Thyroid gland (tissue), 4 donors: Measurements from ENCODE around the gene HOXC6. TPM values are rescaled to one million over a fixed set of nuclear protein-coding genes. Genes with fewer than 3 reads are reported as not detected.

Source experiments
- DNase-seq, 2 donors: peaks; one replicate each; pipeline ENCODE4 v3.0.0-alpha.2; 2019
- H3K27ac ChIP-seq, 3 donors: fragments of 200-600 bp; sonication (generic); 1 replicate in 2 of 3; 2 replicates in 1 of 3; pipeline ENCODE4 v1.5.1; 2016 to 2019; ENCODE audit warnings: mild to moderate bottlenecking in 1 of 3, moderate library complexity in 1 of 3
- H3K27me3 ChIP-seq: fragments of 200-600 bp; sonication (generic); one replicate; pipeline ENCODE4 v1.5.1; 2019
- H3K36me3 ChIP-seq, 2 donors: fragments of 200-600 bp; sonication (generic); one replicate each; pipeline ENCODE4 v1.5.1; 2016 to 2019
- H3K4me1 ChIP-seq, 2 donors: fragments of 200-600 bp; sonication (generic); one replicate each; pipeline ENCODE4 v1.5.1; 2017 to 2019
- H3K4me3 ChIP-seq, 3 donors: fragments of 200-600 bp; sonication (generic); replicated peaks in 1 of 3; 1 replicate in 2 of 3; 2 replicates in 1 of 3; pipeline ENCODE4 v1.5.1; 2016; ENCODE audit warnings: mild to moderate bottlenecking in 1 of 3
- H3K9me3 ChIP-seq: fragments of 200-600 bp; sonication (generic); one replicate; pipeline ENCODE4 v1.5.1; 2017
- CTCF ChIP-seq, 6 experiments: fragments of 200-600 bp in 3 of 6; fragments of 450-650 bp in 3 of 6; sonication (generic) in 3 of 6; IDR thresholded peaks; one replicate each; pipeline ENCODE4 v1.5.1; 2016 to 2019; ENCODE audit warnings: antibody characterized with exemption in 6 of 6, mild to moderate bottlenecking in 2 of 6, inconsistent platforms in 1 of 6, moderate library complexity in 1 of 6
- POLR2A ChIP-seq, 2 donors: fragments of 450-650 bp; IDR thresholded peaks; one replicate each; pipeline ENCODE4 v1.6.1; 2017; ENCODE audit warnings: antibody characterized with exemption in 2 of 2, mild to moderate bottlenecking in 2 of 2, moderate library complexity in 1 of 2
- WGBS, 2 donors: methylation state at CpG; one replicate each; pipeline ENCODE4 v1.1.5; 2017; 5-methylcytosine and 5-hydroxymethylcytosine counted together
- intact Hi-C: fragments of 100-400 bp; cut with DNase I; formaldehyde crosslinking; loops from one replicate; pipeline ENCODE4 v1.15.1; 2023
- total RNA-seq, 4 donors: library from RNA; depleted of rRNA; stranded (reverse); fragments of >200 nt; gene quantifications; one replicate each; pipeline ENCODE4 v1.2.3, GENCODE V29; 2016

The HOXC6 gene
- total RNA-seq, 4 donors from 2014 or later, result not detected

- H3K27ac ChIP-seq, result no peak overlapping the region
- H3K4me3 ChIP-seq, result no peak overlapping the region
- H3K4me1 ChIP-seq, result no peaks in the 10 kb centered on the region
- no peaks in the 10 kb centered on the region for H3K36me3 ChIP-seq
- no peak for DNase-seq
- H3K9me3 ChIP-seq, result no peaks in the 10 kb centered on the region
- WGBS, 2 donors, result 41 to 45% methylated on average over 7 of the region's 7 CpGs
- H3K27me3 ChIP-seq, result peaks cover 8% of the 10 kb centered on the region
- intact Hi-C loops, result no loop called here
- no peak for TF ChIP-seq CTCF (IDR thresholded peaks at IDR 0.05)
Measured at GRCh38 chr12:54060975-54061778, 32.9 kb downstream of the HOXC6 start.

DNA sequence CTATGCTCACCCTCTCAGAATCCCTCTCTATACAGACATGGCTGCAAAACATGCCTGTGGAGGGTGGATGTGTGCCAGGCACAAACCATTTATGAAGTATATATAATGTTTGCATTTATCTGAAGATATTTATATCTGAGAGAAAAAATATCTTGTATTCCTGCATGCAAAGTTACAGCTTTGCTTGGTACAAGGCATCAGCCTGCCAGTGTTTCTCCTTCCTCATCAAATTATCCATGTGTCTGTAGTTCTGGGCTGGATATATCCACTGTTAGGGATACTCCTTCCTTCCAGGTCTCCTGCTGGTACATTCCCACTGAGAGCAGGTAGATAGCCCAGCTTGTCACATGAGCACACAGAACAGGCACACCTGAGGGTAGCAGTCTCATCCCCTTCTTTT, 37.4 kb downstream of the HOXC6 start:
- intact Hi-C loops, result no loop called here
- H3K36me3 ChIP-seq, result no peaks in the 10 kb centered on the region
- DNase-seq, result no peak
- no peak for TF ChIP-seq POLR2A (IDR thresholded peaks at IDR 0.05)
- TF ChIP-seq CTCF (IDR thresholded peaks at IDR 0.05), result no peak
- H3K9me3 ChIP-seq, result no peaks in the 10 kb centered on the region
- H3K27me3 ChIP-seq, result peaks cover 5% of the 10 kb centered on the region
- no peaks in the 10 kb centered on the region for H3K4me1 ChIP-seq
- no peak overlapping the region for H3K27ac ChIP-seq
- H3K4me3 ChIP-seq, result no peak overlapping the region

DNA sequence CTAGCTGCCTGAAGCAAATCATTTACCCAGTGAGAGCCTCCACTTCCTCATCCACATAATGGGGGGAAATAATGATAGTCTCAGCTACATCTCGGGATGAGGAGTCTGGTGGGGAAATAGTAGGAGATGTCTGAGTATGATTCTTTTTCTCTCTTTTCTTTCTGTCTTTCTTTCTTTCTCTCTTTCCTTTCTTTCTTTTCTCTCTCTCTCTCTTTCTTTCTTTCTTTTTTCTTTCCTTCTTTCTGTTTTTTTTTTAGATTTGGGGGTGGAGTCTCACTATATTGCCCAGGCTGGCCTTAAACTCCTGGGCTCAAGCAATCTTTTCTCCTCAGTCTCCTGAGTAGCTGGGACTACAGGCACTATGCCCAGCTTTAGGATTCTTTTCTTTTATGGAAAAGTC, 38.2 kb downstream of the HOXC6 start:
- Histone ChIP-seq H3K36me3 (no peaks in the 10 kb centered on the region), H3K9me3 (no peaks in the 10 kb centered on the region), H3K4me3 (no peak overlapping the region), H3K27me3 (peaks cover 5% of the 10 kb centered on the region), H3K4me1 (no peaks in the 10 kb centered on the region), H3K27ac (no peak overlapping the region)
- TF ChIP-seq CTCF (IDR thresholded peaks at IDR 0.05), result no peak
- no peak for DNase-seq
- WGBS, 2 donors, result 83 to 92% methylated on average over 1 of the region's 1 CpG
- intact Hi-C loops, result no loop called here

DNA sequence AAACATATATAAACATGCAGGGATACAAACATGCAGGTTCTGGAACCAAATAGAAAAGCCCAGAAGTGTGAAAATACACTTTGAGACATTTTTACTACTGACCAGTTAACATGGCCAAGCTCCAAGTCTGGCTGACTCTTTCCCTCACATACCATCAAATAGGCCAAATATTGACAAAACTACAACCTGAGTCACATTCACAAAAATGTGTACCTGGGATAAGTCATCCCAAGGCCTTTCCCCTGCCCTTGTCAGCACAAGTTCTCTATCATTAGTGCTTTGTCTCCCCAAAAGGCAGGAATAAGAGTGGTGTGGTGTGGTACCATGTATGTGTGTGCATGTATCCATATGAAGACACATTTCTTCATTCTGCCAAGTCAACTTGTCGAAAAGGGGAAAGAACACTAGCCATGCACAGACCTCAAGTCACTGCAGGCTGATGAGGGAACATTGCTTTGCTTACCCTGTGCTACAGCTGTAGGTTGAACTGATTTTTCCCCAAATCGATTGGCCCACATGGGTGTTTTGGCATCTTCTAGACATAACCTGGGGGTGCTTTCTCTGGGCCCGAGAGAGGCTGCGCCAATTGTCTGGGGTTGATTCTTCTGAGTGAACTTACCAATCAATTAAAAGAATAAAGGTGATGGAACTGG, 40.3 kb downstream of the HOXC6 start:
- Histone ChIP-seq H3K27ac (no peak overlapping the region), H3K4me1 (no peaks in the 10 kb centered on the region), H3K36me3 (no peaks in the 10 kb centered on the region), H3K27me3 (peaks cover 5% of the 10 kb centered on the region), H3K4me3 (no peak overlapping the region), H3K9me3 (no peaks in the 10 kb centered on the region)
- WGBS, 2 donors, result 84 to 90% methylated on average over 4 of the region's 4 CpGs
- TF ChIP-seq POLR2A (IDR thresholded peaks at IDR 0.05) (no peak), CTCF (IDR thresholded peaks at IDR 0.05) (no peak)
- intact Hi-C loops, result no loop called here
- DNase-seq, result no peak

DNA sequence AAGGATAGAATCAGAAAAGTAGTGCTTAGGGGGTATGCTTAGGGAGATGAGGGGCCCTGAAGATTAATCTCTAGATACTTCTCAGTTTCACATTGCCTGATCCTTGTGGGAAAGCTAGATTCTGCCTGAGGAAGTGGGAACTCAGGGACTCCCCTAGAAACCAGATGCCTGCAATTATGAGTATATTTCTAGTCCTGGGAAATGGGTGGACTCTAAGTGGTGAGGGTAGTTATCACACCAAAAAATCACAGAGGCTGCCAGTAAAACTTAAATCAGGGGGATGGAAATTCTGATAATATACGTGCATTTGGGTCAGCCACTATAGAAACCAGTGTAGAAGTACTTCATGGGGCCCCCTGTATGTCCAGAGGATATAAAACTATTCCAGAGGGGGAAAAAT, 43.7 kb downstream of the HOXC6 start:
- no peaks in the 10 kb centered on the region for H3K27me3 ChIP-seq
- 50 to 56% methylated on average over 1 of the region's 1 CpG for WGBS, 2 donors
- H3K4me1 ChIP-seq, result no peaks in the 10 kb centered on the region
- no peaks in the 10 kb centered on the region for H3K9me3 ChIP-seq
- no peak overlapping the region for H3K4me3 ChIP-seq
- no peak for TF ChIP-seq POLR2A (IDR thresholded peaks at IDR 0.05)
- TF ChIP-seq CTCF (IDR thresholded peaks at IDR 0.05), result no peak
- no peak for DNase-seq
- no peaks in the 10 kb centered on the region for H3K36me3 ChIP-seq
- intact Hi-C loops, result no loop called here
- no peak overlapping the region for H3K27ac ChIP-seq
